Measurements from ENCODE around the gene FOXF2. TPM values are rescaled to one million over a fixed set of nuclear protein-coding genes. Genes with fewer than 3 reads are reported as not detected.
"Not testable (repeated sequence)": the region's sequence is repeated elsewhere in the genome, so short reads cannot be mapped to it uniquely, and the experiment has no call there.

Gene FOXF2
- total RNA-seq, 3 donors from 2014 or later: 0.73 to 4.9 (median 1.6) TPM

DNA sequence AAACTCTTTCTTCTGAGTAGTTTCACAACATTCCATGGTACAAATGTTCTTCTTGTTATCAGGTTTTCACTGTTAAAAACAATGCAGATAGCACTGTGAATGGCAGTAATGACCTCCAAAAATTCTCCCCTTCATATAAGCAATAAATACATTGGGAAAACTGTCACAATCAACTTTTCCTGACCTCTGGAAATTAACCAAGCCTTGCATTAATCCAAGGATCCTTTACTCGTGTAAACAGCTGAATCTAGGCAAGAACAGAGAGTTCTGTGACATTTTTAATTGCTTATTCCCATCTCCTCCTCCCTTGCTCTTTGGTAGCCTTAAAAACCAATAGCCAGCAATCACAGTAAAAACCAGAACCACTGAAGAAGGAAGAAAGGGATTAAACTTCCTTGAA is 39.7 kb upstream of the FOXF2 start:
- H3K9me3 ChIP-seq: peaks cover 6 to 13% of the 10 kb centered on the region in 2 donors
- intact Hi-C loops (cut with DNase I; ENCODE audit: low total_unique reads): no loop called here
- DNase-seq (ENCODE audit: low spot score in 2 of 2): no peak
- H3K36me3 ChIP-seq: no peaks in the 10 kb centered on the region
- TF ChIP-seq, protein P1, sequence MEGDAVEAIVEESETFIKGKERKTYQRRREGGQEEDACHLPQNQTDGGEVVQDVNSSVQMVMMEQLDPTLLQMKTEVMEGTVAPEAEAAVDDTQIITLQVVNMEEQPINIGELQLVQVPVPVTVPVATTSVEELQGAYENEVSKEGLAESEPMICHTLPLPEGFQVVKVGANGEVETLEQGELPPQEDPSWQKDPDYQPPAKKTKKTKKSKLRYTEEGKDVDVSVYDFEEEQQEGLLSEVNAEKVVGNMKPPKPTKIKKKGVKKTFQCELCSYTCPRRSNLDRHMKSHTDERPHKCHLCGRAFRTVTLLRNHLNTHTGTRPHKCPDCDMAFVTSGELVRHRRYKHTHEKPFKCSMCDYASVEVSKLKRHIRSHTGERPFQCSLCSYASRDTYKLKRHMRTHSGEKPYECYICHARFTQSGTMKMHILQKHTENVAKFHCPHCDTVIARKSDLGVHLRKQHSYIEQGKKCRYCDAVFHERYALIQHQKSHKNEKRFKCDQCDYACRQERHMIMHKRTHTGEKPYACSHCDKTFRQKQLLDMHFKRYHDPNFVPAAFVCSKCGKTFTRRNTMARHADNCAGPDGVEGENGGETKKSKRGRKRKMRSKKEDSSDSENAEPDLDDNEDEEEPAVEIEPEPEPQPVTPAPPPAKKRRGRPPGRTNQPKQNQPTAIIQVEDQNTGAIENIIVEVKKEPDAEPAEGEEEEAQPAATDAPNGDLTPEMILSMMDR (IDR thresholded peaks at IDR 0.05): no peak
- TF ChIP-seq POLR2AphosphoS5 (IDR thresholded peaks at IDR 0.05) (no peak), POLR2A (IDR thresholded peaks at IDR 0.05) (no peak)
- no peaks in the 10 kb centered on the region for H3K27me3 ChIP-seq
- H3K27ac ChIP-seq: no peak overlapping the region
- no peaks in the 10 kb centered on the region for H3K4me1 ChIP-seq
- no peak overlapping the region for H3K4me3 ChIP-seq

DNA sequence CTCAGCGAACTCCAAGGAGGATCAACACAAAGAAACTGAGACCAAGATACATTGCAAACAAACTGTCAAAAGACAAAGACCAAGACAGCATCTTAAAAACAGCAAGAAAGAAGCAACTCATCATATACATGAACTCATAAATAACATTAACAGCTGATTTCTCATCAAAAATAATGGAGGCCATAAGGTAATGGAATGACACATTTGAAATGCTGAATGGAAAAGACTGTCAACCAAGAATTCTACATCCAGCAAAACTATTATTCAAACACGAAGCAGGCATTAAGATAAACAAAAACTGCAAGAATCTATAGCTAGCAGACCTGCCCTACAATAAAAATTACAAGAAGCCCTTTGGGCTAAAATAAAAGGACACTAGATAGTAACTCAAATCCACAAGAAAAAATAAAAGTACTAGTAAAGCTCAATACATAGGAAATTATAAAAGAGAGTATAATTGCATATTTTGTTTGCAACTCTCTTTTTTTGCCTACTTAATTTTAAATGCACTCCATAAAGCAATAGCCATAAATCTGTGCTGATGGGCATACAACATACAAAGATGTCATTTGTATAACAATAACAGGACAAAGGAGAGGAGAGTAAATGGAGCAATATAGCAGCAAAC is 37.9 kb upstream of the FOXF2 start:
- H3K4me3 ChIP-seq: no peak overlapping the region
- intact Hi-C loops (cut with DNase I; ENCODE audit: low total_unique reads): no loop called here
- H3K36me3 ChIP-seq: no peaks in the 10 kb centered on the region
- H3K27ac ChIP-seq: no peak overlapping the region
- no peaks in the 10 kb centered on the region for H3K27me3 ChIP-seq
- H3K4me1 ChIP-seq: no peaks in the 10 kb centered on the region
- DNase-seq (ENCODE audit: low spot score in 2 of 2): no peak
- no peak for TF ChIP-seq POLR2A (IDR thresholded peaks at IDR 0.05)
- TF ChIP-seq, protein P1 (IDR thresholded peaks at IDR 0.05): no peak
- TF ChIP-seq POLR2AphosphoS5 (IDR thresholded peaks at IDR 0.05): no peak
- H3K9me3 ChIP-seq: peaks cover 6 to 13% of the 10 kb centered on the region in 2 donors

DNA sequence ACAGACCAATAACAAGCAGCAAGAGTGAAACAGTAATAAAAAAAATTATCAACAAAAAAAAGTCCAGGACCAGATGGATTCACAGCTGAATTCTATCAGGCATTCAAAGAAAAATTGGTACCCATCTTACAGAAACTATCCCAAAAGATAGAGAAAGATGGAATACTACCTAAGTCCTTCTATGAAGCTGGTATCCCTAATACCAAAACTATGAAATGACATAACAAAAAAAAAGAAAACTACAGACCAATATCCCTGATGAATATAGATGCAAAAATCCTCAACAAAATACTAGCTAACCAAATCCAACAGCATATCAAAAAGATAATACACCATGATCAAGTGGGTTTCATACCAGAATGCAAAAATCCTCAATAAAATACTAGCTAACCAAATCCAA is 34.3 kb upstream of the FOXF2 start:
- intact Hi-C loops (cut with DNase I; ENCODE audit: low total_unique reads); H3K36me3 ChIP-seq; H3K27ac ChIP-seq; H3K27me3 ChIP-seq; DNase-seq (ENCODE audit: low spot score in 2 of 2); H3K4me1 ChIP-seq; H3K4me3 ChIP-seq: not testable (repeated sequence)
- H3K9me3 ChIP-seq: peaks cover 6 to 13% of the 10 kb centered on the region in 2 donors

DNA sequence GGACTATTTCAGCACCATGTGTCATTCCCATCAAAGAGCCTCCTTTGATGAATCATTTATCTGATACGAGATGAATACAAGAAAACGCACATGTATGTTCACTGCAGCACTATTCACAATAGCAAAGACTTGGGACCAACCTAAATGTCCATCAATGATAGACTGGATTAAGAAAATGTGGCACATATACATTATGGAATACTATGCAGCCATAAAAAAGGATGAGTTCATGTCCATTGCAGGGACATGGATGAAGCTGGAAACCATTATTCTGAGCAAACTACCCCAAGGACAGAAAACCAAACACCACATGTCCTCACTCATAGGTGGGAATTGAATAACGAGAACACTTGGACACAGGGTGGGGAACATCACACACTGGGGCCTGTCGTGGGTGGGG is 27.7 kb upstream of the FOXF2 start:
- H3K4me1 ChIP-seq; DNase-seq (ENCODE audit: low spot score in 2 of 2); H3K9me3 ChIP-seq; H3K27ac ChIP-seq; H3K4me3 ChIP-seq; H3K27me3 ChIP-seq; H3K36me3 ChIP-seq; intact Hi-C loops (cut with DNase I; ENCODE audit: low total_unique reads): not testable (repeated sequence)

DNA sequence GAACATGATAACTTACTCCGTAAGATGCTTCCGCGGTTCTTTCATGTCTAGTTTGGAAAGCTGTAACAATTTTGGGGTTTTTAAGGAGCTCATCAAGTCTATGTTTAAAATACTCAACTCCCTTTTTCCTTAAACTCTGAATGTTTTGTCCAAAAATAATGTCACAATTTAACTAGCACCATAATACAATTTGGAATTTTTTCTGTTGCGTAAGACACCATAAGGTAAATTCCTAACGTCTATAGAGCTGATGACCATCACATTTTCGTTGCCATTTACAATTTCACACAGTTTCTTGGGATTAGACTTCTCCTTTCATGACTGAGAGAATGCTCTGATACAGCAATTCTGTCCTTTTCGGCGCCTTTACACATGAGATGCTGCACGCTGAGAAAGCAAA is 26.7 kb upstream of the FOXF2 start:
- H3K9me3 ChIP-seq: no peaks in the 10 kb centered on the region
- H3K4me1 ChIP-seq: no peaks in the 10 kb centered on the region
- intact Hi-C loops (cut with DNase I; ENCODE audit: low total_unique reads): no loop called here
- no peaks in the 10 kb centered on the region for H3K36me3 ChIP-seq
- H3K4me3 ChIP-seq: no peak overlapping the region
- H3K27ac ChIP-seq: no peak overlapping the region
- DNase-seq (ENCODE audit: low spot score in 2 of 2): no peak
- no peaks in the 10 kb centered on the region for H3K27me3 ChIP-seq
- TF ChIP-seq POLR2A (IDR thresholded peaks at IDR 0.05) (no peak), POLR2AphosphoS5 (IDR thresholded peaks at IDR 0.05) (no peak)
- TF ChIP-seq, protein P1 (IDR thresholded peaks at IDR 0.05): no peak

DNA sequence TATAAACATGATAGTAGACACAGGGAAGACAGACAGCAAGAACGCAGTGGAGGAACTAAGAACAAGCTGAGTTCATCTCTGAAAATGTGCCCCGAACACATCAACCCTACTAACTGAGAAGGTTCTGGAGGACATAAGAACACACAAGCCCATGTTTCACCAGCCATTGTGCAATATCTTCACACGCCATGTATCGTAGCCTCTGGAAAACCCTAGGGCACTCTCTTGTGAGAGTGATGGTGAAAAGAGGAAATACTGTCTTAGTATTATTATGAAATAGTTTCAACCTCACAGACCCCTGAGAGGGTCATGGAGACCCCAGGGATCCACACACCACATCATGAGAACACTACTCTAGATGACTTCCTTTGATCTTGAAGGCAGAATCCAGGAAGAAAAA is 26.1 kb upstream of the FOXF2 start:
- TF ChIP-seq, protein P1 (IDR thresholded peaks at IDR 0.05): no peak
- no peak for TF ChIP-seq POLR2AphosphoS5 (IDR thresholded peaks at IDR 0.05)
- Histone ChIP-seq H3K36me3 (no peaks in the 10 kb centered on the region), H3K9me3 (no peaks in the 10 kb centered on the region), H3K4me1 (no peaks in the 10 kb centered on the region), H3K4me3 (no peak overlapping the region), H3K27ac (no peak overlapping the region), H3K27me3 (no peaks in the 10 kb centered on the region)
- DNase-seq (ENCODE audit: low spot score in 2 of 2): no peak
- intact Hi-C loops (cut with DNase I; ENCODE audit: low total_unique reads): no loop called here
